GM18520 (cell line): Measurements from ENCODE around the gene RPS15.
A peak's percentile ranks its signal among the peaks of the same experiment; 100 is the strongest.
"Not testable (repeated sequence)": the region's sequence is repeated elsewhere in the genome, so short reads cannot be mapped to it uniquely, and the experiment has no call there.

Source experiments
- ATAC-seq: cut with Tn5 transposase; IDR thresholded peaks from one replicate; pipeline ENCODE4 v1.9.1; 2021; ENCODE audit not compliant: unreplicated experiment

RPS15 gene

GRCh38 chr19:1433119-1434039, 4.8 kb upstream of the RPS15 start:
- ATAC-seq = no peak

GRCh38 chr19:1434040-1434366, 4.2 kb upstream of the RPS15 start:
- no peak for ATAC-seq

GRCh38 chr19:1434577-1435060, 3.6 kb upstream of the RPS15 start:
- ATAC-seq = no peak

GRCh38 chr19:1435378-1435989, 2.7 kb upstream of the RPS15 start:
- ATAC-seq = no peak

- ATAC-seq = no peak
Observed at GRCh38 chr19:1437609-1438008, 587 bp upstream of the RPS15 start.

- ATAC-seq = no peak
Observed at GRCh38 chr19:1438933-1439354, 748 bp downstream of the RPS15 start.

- ATAC-seq = not testable (repeated sequence)
Observed at GRCh38 chr19:1439525-1440417, 1.6 kb downstream of the RPS15 start.

GRCh38 chr19:1440418-1440801, 2.2 kb downstream of the RPS15 start:
- ATAC-seq = no peak

- no peak for ATAC-seq
Observed at GRCh38 chr19:1441022-1441426, 2.8 kb downstream of the RPS15 start.

GRCh38 chr19:1441677-1442438, 3.7 kb downstream of the RPS15 start:
- ATAC-seq = no peak

GRCh38 chr19:1445185-1445931, 7.2 kb downstream of the RPS15 start:
- peak; percentile 52 for ATAC-seq

GRCh38 chr19:1445932-1446712, 7.9 kb downstream of the RPS15 start:
- ATAC-seq = no peak

- no peak for ATAC-seq
Observed at GRCh38 chr19:1446713-1447481, 8.7 kb downstream of the RPS15 start.

- ATAC-seq = no peak
Observed at GRCh38 chr19:1447504-1447903, 9.3 kb downstream of the RPS15 start.

- no peak for ATAC-seq
Observed at GRCh38 chr19:1447944-1448343, 9.7 kb downstream of the RPS15 start.

GRCh38 chr19:1449467-1450442, 11.6 kb downstream of the RPS15 start, which contains the start of gene APC2:
Gene APC2, plus strand, starts transcription at chr19:1450121. Its CDS starts 2,881 bp downstream, at chr19:1453002.
- ATAC-seq = no peak
